Activated naive CD4-positive, alpha-beta T cell treated with anti-CD3 and anti-CD28 coated beads, Interleukin-2, amount 50 U/mL, for 72 hours (primary cell): ENCODE measurements around the gene SYNE3. TPM values are rescaled to one million over a fixed set of nuclear protein-coding genes. Genes with fewer than 3 reads are reported as not detected.

Experiments
- ATAC-seq, 2 donors: fragments of 150-1000 bp; cut with Tn5 transposase; 2 replicates each; pipeline ENCODE4 v1.10.0; 2021; ENCODE audit warnings: mild to moderate bottlenecking in 2 of 2, moderate library complexity in 2 of 2
- DNase-seq, 2 donors: peaks; one replicate each; pipeline ENCODE4 v3.0.0; 2021 to 2022; ENCODE audit warnings: low spot score in 2 of 2
- H3K27ac Mint-ChIP-seq, 2 donors: one replicate each; pipeline ENCODE4 v1.8.0; 2022; ENCODE audit warnings: mild to moderate bottlenecking in 2 of 2, mixed read lengths in 2 of 2
- H3K36me3 Mint-ChIP-seq, 2 donors: one replicate each; pipeline ENCODE4 v1.8.0; 2022; ENCODE audit warnings: mixed read lengths in 2 of 2
- H3K9me3 Mint-ChIP-seq, 2 donors: one replicate each; pipeline ENCODE4 v1.8.0; 2022; ENCODE audit warnings: mixed read lengths in 2 of 2
- total RNA-seq, 2 donors: library from RNA; stranded (reverse); gene quantifications; one replicate each; pipeline ENCODE4 v1.2.3, GENCODE V29; 2022

Gene SYNE3
- total RNA-seq, 2 donors from 2014 or later: 9.9 to 73.8 TPM

DNA sequence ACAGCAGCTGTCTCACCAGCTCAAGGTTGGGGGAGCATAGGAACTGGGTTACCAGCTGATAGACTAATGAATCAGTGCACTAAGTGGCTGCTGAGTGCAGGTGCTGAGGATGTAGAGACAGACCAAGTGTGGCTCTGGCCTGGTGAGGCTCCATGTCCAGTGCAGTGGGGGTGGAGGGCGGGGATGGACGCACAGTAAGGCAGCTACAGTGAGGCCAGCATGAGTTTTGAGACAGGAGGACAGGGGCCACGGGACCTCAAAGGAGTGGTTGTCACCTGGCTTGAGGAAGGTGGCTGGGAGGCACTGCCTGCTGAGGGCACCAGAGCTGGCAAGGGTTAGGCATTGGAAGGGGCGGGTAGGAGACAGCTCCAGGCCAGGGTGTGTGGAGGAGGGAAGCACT lies 37.0 kb downstream of the SYNE3 start:
- H3K27ac Mint-ChIP-seq: peak overlapping the region; percentile 87 to 89
- H3K36me3 Mint-ChIP-seq: peaks cover 6 to 22% of the 10 kb centered on the region in 2 donors
- DNase-seq: no peak
- no peaks in the 10 kb centered on the region for H3K9me3 Mint-ChIP-seq
- no peak for ATAC-seq

- no peaks in the 10 kb centered on the region for H3K9me3 Mint-ChIP-seq
- no peak for DNase-seq
- no peak for ATAC-seq
- H3K36me3 Mint-ChIP-seq: peaks cover 13 to 29% of the 10 kb centered on the region in 2 donors
- H3K27ac Mint-ChIP-seq: peak overlapping the region in 1 of 2 donors; percentile 50
These were observed 37.6 kb downstream of the SYNE3 start for GRCh38 chr14:95478818-95479217.

- ATAC-seq (no peak), DNase-seq (no peak)
- Mint-ChIP-seq H3K36me3 (peaks cover 13 to 31% of the 10 kb centered on the region in 2 donors), H3K9me3 (no peaks in the 10 kb centered on the region), H3K27ac (no peak overlapping the region)
These were observed 38.1 kb downstream of the SYNE3 start for GRCh38 chr14:95478309-95478708.

DNA sequence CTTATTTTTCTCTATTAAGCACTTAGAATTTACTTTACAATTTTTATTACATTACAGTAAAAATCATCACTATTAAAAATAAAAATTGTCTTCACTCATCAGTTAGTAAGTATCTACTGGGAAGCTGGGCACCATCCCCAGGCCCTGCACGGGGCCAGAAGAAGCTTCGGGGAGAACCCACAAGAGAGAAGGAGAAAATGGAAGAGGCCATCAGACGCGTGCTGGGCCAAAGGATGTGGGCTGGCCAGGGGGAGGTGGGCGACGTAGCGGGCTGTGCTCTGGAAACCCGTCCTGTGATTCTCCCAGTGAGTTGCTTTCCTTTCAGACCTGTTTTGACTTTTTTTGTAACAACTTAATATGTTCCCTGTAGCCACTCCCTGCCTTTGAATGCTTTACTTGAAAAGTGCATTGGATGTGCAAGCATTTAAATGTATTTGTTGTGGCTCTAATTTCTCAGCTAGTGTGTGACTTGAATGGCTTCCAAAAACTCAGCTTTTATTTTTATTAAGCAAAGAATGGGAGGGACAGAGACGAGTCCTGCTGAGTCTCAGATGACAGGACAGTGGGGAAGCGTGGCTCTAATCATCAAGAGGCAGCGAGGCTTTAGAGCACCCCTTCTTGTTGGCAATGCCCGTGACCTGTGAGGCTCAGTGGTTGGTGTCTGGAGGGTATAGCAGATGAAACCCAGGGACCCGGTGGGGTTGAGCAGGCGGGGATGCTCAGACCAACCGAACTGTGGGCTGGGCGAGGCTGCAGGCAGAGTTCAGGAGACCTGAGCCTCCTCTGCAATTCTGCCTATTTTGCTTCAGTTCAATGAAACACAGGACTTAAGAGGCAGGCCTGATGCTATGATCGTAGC lies 38.8 kb downstream of the SYNE3 start:
- Mint-ChIP-seq H3K27ac (peak overlapping the region in 1 of 2 donors; percentile 85), H3K36me3 (peaks cover 13 to 31% of the 10 kb centered on the region in 2 donors), H3K9me3 (no peaks in the 10 kb centered on the region)
- DNase-seq (no peak), ATAC-seq (no peak)

DNA sequence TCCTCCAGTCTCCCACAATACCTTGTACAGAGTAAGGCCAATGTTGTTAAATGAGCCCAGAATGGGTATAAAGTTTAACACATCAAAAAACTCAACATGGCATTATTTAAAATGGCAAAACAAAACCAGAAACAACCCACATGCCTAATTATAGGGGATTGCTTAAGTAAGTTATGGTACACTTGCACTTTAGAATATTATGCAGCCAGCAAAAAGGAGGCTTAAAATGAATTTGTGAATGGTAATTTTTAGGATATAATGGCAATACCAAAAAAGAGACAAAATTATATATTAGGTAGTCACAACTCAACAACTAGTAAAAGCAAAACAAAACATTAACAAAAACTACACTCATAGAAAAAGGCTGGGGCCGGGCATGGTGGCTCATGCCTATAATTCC lies 39.7 kb downstream of the SYNE3 start:
- Mint-ChIP-seq H3K9me3 (no peaks in the 10 kb centered on the region), H3K36me3 (peaks cover 13 to 33% of the 10 kb centered on the region in 2 donors), H3K27ac (no peak overlapping the region)
- DNase-seq (no peak), ATAC-seq (no peak)

- ATAC-seq: no peak
- Mint-ChIP-seq H3K36me3 (peaks cover 13 to 42% of the 10 kb centered on the region in 2 donors), H3K9me3 (no peaks in the 10 kb centered on the region), H3K27ac (no peak overlapping the region)
- no peak for DNase-seq
These were observed 40.8 kb downstream of the SYNE3 start for GRCh38 chr14:95475540-95476240.

GRCh38 chr14:95474941-95475340 lies 41.5 kb downstream of the SYNE3 start:
- no peak for DNase-seq
- no peak for ATAC-seq
- H3K36me3 Mint-ChIP-seq: peaks cover 13 to 38% of the 10 kb centered on the region in 2 donors
- H3K9me3 Mint-ChIP-seq: no peaks in the 10 kb centered on the region
- H3K27ac Mint-ChIP-seq: no peak overlapping the region

- Mint-ChIP-seq H3K9me3 (no peaks in the 10 kb centered on the region), H3K27ac (peak overlapping the region in 1 of 2 donors; percentile 64), H3K36me3 (peaks cover 13 to 37% of the 10 kb centered on the region in 2 donors)
- ATAC-seq (no peak), DNase-seq (no peak)
These were observed 42.0 kb downstream of the SYNE3 start for GRCh38 chr14:95474486-95474885.

DNA sequence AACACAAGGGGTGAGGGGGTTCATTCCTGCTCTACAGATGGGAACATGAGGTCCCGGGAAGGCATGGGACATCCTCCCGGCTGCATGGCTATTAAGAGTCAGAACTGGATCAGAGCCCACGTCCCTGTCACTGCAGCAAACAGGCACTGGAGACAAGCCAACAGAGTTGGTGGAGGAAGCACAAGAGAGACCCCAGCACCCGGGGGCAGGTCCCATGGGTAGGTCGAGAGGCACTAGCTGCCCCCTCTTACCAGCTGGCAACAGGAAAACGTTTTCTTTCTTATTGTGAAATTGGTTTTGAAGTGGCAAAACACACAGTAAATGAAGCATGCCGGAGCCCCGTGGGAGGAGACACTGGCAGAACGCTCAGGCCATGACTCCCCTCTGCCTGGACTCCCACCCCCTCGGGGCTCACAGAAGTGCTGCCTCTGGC lies 43.6 kb downstream of the SYNE3 start:
- H3K36me3 Mint-ChIP-seq: peaks cover 13 to 32% of the 10 kb centered on the region in 2 donors
- no peak for DNase-seq
- no peaks in the 10 kb centered on the region for H3K9me3 Mint-ChIP-seq
- ATAC-seq: no peak
- H3K27ac Mint-ChIP-seq: peak overlapping the region; percentile 50 to 64

DNA sequence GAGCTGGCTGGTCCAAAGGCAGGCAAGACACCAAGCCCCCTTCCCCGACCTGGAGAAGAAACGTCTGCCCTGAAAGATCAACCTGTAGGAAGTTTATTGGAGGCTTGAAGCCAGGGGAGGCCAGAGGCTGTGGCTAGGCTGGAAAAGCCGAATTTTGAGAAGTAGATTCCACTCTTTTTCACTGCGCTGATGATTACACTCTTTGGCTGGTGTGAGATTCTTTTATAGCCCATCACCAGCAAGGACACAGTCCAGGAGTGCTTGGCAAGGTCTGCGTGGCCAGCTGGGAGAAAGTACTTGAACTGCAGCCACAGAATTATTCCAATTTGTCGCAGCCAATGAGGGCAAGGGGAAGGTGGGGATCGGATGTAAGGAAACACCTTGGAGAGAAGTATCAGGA lies 45.0 kb downstream of the SYNE3 start:
- Mint-ChIP-seq H3K27ac (peak overlapping the region; percentile 17 to 62), H3K36me3 (peaks cover 8 to 27% of the 10 kb centered on the region in 2 donors), H3K9me3 (no peaks in the 10 kb centered on the region)
- no peak for ATAC-seq
- DNase-seq: no peak

DNA sequence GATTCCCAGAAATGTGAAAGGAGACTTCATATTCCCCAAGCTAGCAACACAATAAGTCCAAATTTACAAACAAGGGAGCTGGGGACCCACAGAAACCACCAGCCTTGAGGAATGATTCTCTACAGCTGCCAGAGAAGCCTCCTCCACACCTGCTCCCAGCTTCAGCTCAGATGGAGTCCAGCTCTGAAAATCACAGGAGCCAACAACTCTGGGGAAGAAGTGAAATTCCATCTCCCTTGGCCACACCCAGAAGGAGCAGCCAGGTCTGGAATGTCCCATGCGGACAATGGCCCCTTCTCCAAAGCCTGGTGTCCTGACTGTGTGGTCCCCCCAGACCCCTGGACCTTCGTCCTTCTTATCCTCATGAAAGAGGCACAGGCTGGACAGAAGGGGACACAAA lies 45.4 kb downstream of the SYNE3 start:
- Mint-ChIP-seq H3K36me3 (peaks cover 9 to 28% of the 10 kb centered on the region in 2 donors), H3K9me3 (no peaks in the 10 kb centered on the region), H3K27ac (peak overlapping the region; percentile 17 to 62)
- ATAC-seq: no peak
- no peak for DNase-seq

DNA sequence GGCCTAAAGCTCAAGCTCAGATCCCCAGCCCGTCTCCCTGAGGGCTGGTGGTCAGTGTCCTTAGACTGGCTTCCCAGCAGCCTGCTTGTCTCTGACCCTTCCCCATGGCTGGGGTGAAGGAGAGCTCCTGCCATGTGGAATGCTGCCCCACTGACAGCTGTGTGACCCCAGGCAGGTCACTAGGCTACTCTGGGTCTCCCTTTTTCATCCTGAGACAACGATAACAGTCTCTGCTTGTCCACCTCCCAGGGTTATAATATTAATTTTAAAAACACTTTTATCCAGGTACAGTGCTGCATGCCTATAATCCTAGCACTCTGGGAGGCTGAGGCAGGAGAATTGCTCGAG lies 47.3 kb downstream of the SYNE3 start:
- DNase-seq (no peak), ATAC-seq (no peak)
- Mint-ChIP-seq H3K36me3 (peaks cover 14 to 41% of the 10 kb centered on the region in 2 donors), H3K9me3 (peaks cover 0 to 7% of the 10 kb centered on the region in 2 donors), H3K27ac (no peak overlapping the region)

DNA sequence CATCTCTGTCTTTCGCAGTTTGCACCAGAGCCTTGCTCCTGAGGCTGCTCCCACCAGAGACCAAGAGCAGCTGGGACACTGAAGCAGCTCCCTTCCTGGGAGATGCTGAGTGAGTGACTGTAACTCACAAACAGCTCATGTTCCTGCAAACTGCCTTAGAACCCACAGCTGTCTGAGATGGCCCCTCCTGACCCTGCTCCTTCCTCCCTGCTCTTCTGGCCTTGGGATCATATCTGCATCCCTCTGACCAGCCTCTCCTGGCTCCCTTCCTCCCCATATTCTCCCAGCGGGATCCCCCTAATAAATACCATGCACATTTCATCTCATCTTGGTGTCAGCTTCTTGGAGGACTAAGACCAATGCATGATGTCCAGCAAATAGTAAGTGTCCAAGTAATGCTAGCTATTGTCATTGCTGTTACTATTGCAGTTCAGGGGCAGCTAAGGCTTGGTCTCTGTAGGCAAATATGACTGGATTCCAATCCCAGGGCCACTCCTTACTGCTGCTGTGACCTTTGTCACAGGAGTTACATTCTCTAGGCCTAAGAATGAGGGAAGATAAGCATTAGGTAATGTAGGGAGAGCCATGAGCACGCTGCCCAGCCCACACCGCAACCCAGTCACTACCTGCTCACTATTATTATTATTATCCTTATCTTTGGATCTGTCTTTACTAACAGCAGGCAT lies 47.9 kb downstream of the SYNE3 start:
- no peak for ATAC-seq
- DNase-seq: no peak
- Mint-ChIP-seq H3K36me3 (peaks cover 11 to 37% of the 10 kb centered on the region in 2 donors), H3K9me3 (peaks cover 0 to 7% of the 10 kb centered on the region in 2 donors), H3K27ac (peak overlapping the region in 1 of 2 donors; percentile 8)

DNA sequence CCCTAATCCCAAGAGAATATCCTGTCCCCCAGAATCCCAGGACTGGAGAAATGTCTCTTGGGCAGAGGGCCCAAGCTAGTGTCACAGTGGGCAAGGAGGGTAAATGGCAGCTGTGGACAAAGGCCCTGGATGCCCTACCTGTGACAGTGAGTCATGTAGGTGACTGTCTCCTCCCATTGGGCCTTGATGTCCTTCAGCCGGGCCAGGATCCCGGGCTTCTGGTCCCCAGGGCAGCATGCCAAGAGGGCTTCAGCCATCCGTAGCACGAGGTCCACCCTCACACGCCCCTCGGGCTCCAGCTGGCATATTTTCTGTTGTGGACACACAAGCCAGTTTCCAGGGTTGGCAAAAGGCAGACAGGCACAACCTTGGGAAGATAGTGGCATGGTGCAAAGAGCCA lies 48.8 kb downstream of the SYNE3 start:
- ATAC-seq (no peak), DNase-seq (no peak)
- peaks cover 11 to 37% of the 10 kb centered on the region in 2 donors for H3K36me3 Mint-ChIP-seq
- H3K27ac Mint-ChIP-seq: peak overlapping the region; percentile 13 to 41
- peaks cover 0 to 7% of the 10 kb centered on the region in 2 donors for H3K9me3 Mint-ChIP-seq

- peaks cover 0 to 7% of the 10 kb centered on the region in 2 donors for H3K9me3 Mint-ChIP-seq
- DNase-seq (no peak), ATAC-seq (no peak)
- peaks cover 11 to 37% of the 10 kb centered on the region in 2 donors for H3K36me3 Mint-ChIP-seq
- H3K27ac Mint-ChIP-seq: peak overlapping the region; percentile 41 to 75
These were observed 49.2 kb downstream of the SYNE3 start for GRCh38 chr14:95467232-95467631.
